NCI-H2081 (cell line): ENCODE results near the gene COQ7.

Experiments used
- DNase-seq, 2 experiments: peaks; one replicate each; lab custom pipeline; 2025; lab: John Stamatoyannopoulos, UW

The COQ7 gene

DNA sequence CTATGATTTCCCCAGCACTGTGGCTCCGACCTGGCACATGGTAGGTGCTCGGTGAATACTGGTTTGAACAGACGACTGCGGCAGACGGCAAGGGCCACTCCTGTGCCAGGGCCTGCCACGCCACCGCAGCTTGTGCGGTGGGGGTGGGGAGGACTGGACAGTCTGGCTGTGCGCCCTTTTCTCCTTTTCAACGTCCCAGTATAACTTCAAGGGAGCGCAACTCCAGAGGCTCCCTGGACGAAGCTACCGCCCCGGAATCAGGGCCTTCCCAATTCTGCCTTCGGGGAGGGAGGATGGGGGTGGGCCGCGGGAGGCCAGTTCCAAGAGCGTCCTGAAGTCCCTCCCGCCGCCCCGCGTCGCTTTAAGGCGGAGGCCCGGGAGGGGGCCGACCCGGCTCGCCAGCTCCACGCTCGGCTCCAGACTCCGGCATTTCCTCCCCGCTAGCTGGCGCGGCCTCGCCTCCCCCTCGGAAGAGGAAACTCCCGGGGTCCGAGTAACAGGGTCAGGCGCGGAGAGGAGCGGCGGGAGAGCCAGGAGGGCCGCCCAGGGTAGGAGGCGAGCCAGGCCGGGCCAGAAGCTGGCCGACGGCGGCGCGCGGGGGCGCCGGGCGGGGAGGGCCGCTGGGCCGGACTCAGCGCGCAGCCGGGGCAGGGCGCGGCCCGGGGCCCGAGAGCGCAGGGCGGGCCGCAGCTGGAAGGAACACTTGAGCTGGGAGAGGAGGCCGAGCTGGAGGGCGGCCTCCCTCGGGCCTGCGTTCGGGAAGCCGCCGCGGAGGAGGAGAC is 46.4 kb downstream of the COQ7 start, which contains the start of gene ITPRIPL2:
ITPRIPL2 (plus strand) TSS at position 388 of the 782 bp plus-strand sequence. CDS start 498 bp downstream, outside the sequence.
- DNase-seq = peak in 1 of 2 experiments; percentile 7

DNA sequence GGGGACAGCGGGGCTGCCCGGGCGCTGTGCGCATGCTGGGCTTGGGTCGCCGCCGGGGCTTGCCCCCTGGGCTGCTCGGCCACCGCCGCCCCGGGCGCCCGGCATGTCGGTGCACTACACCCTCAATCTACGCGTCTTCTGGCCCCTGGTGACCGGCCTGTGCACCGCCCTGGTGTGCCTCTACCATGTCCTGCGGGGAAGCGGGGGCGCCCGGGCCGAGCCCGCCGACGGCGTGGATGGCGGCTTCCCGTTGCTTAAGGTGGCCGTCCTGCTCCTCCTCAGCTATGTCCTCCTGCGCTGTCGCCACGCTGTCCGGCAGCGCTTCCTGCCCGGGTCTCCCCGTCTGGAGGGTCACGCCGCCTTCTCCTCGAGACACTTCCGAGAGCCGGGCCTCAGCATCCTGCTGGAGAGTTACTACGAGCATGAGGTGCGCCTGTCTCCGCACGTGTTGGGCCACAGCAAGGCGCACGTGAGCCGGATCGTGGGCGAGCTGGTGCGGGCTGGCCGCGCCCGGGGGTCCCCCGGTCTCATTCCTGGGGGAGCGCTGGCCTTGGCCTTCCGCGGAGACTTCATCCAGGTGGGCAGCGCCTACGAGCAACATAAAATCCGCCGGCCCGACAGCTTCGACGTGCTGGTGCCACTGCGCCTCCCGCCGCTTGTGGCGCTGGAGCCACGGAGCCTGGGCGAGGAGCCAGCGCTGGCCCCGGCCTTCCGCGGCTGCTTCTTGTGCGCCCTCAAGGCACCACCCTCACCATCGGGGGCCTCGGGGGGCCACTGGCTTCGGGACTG is 47.1 kb downstream of the COQ7 start:
- DNase-seq = no peak

DNA sequence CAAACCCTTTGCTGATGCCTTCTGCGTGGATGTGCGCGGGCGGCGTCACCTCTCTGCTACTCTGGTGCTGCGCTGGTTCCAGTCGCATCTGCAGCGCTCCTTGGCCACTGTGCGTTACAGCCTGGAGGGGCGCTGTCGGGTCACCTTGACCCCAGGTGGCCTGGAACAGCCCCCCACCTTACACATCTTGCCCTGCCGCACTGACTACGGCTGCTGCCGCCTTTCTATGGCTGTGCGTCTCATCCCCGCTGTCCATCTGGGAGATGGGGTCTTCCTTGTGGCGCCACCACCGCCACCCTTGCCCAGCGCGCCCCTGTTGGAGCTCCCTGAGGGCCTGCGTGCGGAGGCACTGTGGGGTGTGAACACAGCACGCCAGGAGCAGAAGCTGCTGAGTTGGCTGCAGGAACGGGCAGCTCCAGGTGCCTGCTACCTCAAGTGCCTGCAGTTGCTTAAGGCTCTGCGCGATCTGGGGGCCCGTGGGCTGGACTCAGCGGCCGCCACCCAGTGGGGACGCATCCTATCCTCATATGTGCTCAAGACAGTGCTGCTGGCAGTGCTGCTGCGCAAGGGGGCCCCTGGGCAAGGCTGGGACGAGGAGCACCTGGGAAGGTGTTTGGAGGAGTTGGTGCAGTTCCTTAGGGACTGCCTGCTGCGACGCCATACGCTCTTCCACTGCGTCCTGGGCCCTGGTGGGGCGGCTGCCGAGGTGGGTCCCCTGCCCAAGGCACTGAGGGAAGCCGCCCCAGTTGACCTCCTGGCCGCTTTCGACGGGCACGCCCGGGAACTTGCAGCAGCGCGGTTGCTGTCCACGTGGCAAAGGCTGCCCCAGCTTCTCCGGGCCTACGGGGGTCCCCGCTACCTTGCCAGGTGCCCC is 48.0 kb downstream of the COQ7 start:
- DNase-seq = no peak

DNA sequence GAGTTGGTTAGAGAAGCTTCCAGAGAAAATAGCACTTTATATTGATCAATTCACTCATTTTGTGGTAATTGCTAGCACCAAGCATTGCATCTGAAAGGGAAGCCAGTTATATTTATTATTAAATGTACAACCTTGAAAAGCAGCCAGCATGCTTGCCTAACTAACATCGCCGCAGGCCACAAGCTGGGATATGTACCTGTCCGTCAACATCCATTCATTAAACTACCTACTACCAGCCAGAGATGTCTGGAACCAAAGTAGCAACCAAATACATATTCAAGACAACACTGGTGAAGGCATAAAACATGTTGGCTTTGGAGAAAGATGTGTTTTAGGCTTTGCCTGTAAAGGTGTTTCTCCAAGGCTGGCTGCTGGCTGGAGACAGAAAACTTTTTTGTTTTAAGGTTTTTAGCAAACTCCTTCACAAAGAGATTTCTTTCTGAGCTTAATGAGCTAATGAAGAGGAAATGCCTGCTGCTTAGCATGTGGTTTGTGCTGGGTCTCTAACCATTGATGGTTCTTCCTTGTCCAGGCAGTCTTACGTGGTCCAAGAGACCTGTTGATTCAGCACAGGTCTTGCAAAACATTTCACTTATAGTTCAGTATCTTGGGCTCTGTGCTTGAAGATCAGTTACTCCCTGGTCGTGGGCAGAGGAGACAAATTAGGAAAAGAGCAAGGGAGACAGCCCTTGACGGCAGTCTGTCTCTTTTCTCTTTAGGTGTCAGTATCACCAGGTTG is 49.5 kb downstream of the COQ7 start:
- DNase-seq = no peak

- no peak for DNase-seq
These were observed 51.6 kb downstream of the COQ7 start for GRCh38 chr16:19118938-19119431.

GRCh38 chr16:19119564-19119963 is 52.1 kb downstream of the COQ7 start:
- DNase-seq = no peak

DNA sequence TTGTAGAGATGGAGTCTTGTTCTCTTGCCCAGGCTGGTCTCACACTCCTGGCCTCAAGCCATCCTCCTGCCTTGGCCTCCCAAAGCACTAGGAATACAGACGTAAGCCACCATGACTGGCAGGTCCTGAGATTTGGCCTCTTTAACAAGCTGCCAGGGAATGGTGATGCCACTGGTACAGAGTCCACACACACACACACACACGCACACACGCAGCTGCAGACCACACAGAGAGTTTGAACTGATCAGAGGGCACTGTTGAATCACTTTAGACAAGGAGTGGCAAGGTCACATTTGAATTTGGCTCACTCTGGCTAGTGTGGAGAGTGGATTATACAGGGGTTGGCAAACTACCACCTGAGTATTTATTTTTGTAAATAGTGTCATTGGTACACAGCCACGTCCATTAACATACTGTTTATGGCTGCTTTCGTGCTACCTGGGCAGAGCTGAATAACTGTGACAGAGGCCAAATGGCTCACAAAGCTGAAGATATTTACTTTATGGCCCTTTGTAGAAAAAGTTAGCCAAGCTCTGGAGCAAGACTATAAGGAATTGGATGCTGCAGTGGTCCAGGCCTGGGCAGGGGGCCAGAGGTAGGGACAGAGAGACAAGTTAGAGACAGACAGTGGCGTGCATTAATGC is 56.2 kb downstream of the COQ7 start:
- DNase-seq = no peak

- DNase-seq = no peak
These were observed 58.9 kb downstream of the COQ7 start for GRCh38 chr16:19126300-19126699.

- DNase-seq = no peak
These were observed 59.8 kb downstream of the COQ7 start for GRCh38 chr16:19127205-19127604.

DNA sequence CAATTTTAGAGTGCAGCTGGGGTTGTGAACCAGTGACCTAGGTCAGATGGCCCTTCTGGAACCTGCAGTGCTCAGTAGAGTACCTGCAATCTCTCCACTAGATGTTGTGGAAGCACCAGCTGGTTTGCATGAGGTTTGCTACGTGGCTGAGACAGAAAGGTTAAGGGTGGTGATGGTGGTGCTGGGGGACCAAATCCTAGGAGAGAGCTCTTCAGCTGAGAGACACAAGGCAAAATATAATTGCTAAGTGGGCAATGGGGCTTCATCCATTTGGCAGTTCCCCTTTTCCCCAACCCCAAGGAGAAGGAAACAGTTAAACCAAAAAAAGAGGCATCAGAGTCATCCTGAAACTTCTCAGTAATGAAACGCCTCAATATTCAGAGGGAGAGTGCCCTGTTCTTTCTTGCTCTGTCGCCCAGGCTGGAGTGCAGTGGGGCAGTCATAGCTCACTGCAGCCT is 60.3 kb downstream of the COQ7 start:
- DNase-seq = no peak

DNA sequence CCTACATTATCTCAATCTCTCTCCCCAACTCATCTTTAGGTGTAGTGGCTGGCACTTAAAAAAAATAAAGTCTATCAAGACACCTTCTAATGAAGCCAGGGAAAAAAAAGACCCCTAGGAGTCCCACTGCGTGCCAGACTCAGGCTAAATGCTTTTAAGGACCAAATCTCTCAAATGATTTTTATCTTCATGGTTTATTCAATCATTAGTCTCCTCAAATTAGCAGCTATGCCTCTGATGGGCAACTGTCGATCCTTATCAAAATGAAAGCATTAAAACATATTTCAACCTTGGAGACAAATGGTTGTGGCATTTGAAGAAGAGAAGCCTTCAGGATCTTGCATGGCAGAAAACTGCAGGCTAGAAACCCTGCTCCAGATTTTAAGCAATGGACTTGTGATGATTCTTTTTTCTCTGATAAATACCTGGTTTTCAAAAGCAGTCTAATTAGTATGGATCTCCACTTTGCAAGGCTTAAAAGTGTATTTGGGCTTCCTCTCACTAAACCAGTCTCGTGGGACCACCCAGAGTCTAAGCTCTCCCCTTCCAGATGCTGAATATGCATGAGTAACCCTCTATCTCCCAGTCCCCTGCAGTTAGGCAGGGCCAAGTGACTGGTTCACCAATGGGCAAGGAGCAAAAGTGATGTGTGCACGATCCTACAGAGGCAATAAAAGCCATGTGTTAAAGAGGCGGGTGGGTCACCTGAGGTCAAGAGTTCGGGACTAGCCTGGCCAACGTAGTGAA is 61.2 kb downstream of the COQ7 start:
- no peak for DNase-seq
